Measurements from ENCODE around the gene CSMD2.
A peak's percentile ranks its signal among the peaks of the same experiment; 100 is the strongest.

The CSMD2 gene

DNA sequence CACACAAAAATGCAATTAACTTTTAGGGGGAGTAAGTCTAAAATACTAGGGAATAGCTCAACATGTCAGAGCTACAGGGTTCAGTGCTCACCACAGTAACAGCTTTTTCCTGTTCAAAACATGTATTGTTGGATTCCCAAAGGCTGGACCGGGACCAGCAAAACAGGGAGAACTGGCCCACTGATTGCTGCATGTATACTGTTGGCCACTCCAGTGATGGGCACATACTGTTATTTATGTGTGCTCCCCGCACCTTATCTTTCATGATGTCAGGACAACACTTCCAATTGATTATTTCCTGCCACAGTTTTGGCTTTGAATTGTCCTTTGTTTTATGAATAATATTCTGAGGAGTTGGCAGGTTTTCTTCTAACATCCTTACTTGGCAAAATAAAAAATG is 250.5 kb downstream of the CSMD2 start:
- TF ChIP-seq, protein P1, sequence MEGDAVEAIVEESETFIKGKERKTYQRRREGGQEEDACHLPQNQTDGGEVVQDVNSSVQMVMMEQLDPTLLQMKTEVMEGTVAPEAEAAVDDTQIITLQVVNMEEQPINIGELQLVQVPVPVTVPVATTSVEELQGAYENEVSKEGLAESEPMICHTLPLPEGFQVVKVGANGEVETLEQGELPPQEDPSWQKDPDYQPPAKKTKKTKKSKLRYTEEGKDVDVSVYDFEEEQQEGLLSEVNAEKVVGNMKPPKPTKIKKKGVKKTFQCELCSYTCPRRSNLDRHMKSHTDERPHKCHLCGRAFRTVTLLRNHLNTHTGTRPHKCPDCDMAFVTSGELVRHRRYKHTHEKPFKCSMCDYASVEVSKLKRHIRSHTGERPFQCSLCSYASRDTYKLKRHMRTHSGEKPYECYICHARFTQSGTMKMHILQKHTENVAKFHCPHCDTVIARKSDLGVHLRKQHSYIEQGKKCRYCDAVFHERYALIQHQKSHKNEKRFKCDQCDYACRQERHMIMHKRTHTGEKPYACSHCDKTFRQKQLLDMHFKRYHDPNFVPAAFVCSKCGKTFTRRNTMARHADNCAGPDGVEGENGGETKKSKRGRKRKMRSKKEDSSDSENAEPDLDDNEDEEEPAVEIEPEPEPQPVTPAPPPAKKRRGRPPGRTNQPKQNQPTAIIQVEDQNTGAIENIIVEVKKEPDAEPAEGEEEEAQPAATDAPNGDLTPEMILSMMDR (conservative IDR thresholded peaks at IDR 0.05): no peak
- peak overlapping the region; percentile 66 for H3K27ac ChIP-seq

DNA sequence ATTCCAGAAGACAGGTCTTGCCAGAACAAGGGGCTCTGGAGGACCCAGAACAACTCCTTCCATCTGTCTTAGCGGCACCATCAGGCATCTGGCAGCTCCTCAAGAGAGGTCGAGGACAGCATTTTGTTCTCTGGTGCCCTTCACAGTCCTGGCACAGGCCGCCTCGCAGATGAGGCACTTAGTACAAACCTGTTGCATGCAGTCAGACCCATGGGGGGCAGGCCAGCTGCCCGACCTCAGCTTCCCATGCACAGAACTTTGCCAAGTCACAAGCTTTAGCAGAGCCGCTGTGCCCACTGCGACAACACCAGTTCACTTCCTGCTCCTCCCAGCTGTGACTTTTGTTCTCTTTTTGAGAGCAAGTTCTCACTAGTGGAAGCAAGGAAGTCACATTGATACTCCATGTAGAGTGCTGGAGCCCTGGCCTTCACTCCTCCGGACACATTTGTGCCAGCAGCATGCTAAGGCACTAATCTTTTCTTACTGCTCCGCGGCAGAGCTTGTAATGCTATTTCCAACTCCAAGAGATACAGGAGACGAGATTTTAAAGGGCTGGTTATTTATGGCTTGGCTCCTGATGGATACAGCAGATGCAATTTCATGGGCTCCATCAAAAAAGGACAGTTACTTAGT is 256.6 kb downstream of the CSMD2 start:
- TF ChIP-seq, protein P1 (conservative IDR thresholded peaks at IDR 0.05): no peak
- H3K27ac ChIP-seq: no peak overlapping the region

DNA sequence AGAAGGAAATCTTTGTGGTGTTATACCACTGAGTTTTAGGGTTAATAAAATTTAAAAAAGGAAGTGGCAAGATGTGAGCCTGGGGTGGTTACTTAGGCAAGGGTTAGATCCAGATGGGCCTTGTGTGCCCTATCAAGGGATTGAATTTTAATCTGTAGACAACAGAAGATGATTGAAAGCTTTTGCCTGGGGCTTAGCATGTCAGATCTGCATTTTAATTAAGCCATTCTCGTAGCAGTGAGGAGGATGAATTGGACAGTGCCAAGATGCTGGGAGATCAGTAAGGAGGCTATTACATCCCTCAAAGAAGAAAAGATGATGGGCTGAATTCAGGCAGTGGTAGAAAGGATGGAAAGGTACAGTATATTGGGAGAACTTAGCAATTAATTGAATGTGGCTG is 258.9 kb downstream of the CSMD2 start:
- H3K27ac ChIP-seq: no peak overlapping the region
- TF ChIP-seq, protein P1 (conservative IDR thresholded peaks at IDR 0.05): no peak

DNA sequence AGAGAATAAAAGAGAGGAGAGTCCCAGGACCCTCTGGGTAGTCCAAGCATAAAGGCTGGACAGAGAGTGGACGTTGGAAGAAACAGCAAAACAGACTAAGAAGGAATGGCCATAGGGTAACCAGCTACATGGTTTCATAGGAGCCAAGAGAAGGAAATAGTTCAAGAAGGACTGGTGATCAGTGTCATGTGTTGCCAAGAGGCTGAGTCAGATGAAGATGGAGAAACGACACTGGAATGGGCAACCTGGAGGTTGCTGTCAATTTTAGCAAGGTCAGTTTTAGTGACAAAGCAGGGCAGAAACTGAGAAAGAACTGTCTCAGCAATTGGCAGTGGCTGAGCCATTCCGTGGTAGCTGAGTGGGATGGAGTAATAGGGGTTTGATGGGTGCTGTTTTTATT is 259.8 kb downstream of the CSMD2 start:
- TF ChIP-seq, protein P1 (conservative IDR thresholded peaks at IDR 0.05): no peak
- no peak overlapping the region for H3K27ac ChIP-seq

DNA sequence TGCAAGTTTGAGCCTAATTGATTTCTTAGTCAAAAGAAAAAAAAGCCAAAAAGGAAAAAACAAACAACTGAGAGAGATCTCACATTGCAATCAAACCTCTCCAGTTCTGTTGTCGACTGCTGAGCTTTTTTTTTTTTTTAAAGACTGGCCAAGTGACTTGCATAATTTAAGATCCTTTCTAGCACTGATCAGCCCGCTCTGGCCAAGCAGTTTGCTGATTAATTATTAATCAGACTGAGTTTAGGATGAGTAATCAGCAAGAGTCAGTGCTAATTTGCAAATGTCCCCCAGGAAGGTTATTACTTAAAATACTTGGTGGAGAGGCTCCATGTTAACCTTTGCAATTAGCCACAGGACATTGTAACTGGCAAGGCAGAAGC is 261.8 kb downstream of the CSMD2 start:
- H3K27ac ChIP-seq: peak overlapping the region; percentile 63
- TF ChIP-seq, protein P1 (conservative IDR thresholded peaks at IDR 0.05): no peak

DNA sequence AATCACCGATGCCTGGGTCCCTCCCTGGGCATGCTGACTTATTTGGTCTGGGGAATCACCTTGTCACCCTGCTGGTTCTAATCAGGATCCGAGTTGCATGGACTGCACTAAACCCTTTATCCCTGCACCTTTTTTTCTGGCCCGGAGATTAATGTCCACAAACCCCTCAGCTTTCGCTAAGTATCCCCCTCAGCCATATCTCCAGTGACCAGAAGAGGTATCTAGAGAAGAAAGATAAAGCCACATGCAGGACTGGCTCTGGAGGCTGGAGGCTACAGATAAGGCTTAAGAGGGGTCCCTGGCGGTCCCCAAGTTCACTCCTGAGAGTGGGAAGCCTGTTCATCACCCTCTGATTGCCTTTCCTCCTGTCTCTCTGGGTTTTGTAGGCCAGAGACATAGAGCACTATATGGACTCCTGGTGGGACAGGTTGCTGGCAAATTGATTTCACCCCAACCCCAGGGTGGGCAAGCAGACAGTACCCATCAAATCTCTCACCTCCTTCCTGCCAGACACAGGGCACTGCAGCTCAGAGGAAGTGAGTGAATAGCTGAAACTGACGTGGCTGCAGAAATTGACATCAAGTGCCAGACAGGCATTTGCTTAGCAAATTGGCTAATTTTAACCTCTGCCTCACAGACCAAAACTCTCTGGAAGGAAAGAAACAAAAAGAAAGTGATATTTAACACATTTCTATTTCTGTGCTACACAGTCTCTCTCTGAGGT is 262.4 kb downstream of the CSMD2 start:
- H3K27ac ChIP-seq: peak overlapping the region; percentile 63
- TF ChIP-seq, protein P1 (conservative IDR thresholded peaks at IDR 0.05): no peak

DNA sequence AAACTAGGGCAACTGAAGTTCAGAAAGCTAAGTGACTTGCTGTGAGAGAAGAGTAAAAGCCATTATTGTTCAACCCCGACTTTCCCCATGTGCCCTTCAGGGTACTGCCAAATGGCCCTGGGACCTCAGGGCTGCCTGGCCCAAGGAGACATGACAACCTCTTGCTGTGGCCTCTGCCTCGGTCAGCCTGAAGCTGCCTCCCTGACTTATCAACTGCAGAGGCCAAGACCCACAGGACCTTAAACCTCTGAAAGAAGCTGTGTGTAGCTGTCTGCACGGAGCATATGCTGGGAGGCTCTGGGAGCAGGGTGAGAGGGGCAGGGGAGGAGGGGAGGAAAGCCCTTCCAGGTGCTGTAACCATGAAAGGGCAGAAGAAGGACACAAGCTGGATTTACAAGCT is 265.3 kb downstream of the CSMD2 start:
- no peak overlapping the region for H3K27ac ChIP-seq
- TF ChIP-seq, protein P1 (conservative IDR thresholded peaks at IDR 0.05): no peak

All from VCaP (cell line).